ENCODE data around the gene METRN. TPM values are rescaled to one million over a fixed set of nuclear protein-coding genes. Genes with fewer than 3 reads are reported as not detected.

The METRN gene
- total RNA-seq, 1 donor from 2014 or later, result 23.6 TPM

GRCh38 chr16:767743-768235 lies 52.9 kb downstream of the METRN start:
- no peak for FAIRE-seq
- DNase-seq (ENCODE audit: low spot score in 2 of 2), result no peak

GRCh38 chr16:768428-768827 lies 53.5 kb downstream of the METRN start:
- no peak for FAIRE-seq
- DNase-seq (ENCODE audit: low spot score in 2 of 2), result no peak

Other genes starting within 250 kb of the METRN start
- gene CAPN15, start 187.4 kb upstream of the METRN start, total RNA-seq, result 7.3 TPM
- gene PRR35, start 154.7 kb upstream of the METRN start, total RNA-seq, result not detected
- gene NHLRC4, start 148.1 kb upstream of the METRN start, total RNA-seq, result 0.41 TPM
- 16.7 TPM for gene PIGQ, start 145.2 kb upstream of the METRN start, total RNA-seq
- 25.3 TPM for gene RAB40C, start 125.1 kb upstream of the METRN start, total RNA-seq
- gene WFIKKN1, start 84.1 kb upstream of the METRN start, total RNA-seq, result 0.41 TPM
- gene METTL26, start 78.8 kb upstream of the METRN start, total RNA-seq, result 31.8 TPM
- gene MCRIP2, start 73.3 kb upstream of the METRN start, total RNA-seq, result 9.8 TPM
- 8.2 TPM for gene WDR90, start 65.8 kb upstream of the METRN start, total RNA-seq
- 17.9 TPM for gene RHOT2, start 47.0 kb upstream of the METRN start, total RNA-seq
- gene RHBDL1, start 39.4 kb upstream of the METRN start, total RNA-seq, result 2.0 TPM
- gene STUB1, start 34.7 kb upstream of the METRN start, total RNA-seq, result 77.5 TPM
- 10.2 TPM for gene JMJD8, start 30.8 kb upstream of the METRN start, total RNA-seq
- 2.9 TPM for gene WDR24, start 24.7 kb upstream of the METRN start, total RNA-seq
- 4.5 TPM for gene FBXL16, start 9.3 kb upstream of the METRN start, total RNA-seq
- gene ANTKMT, start 6.0 kb downstream of the METRN start, total RNA-seq, result 13.0 TPM
- 4.5 TPM for gene CCDC78, start 11.3 kb downstream of the METRN start, total RNA-seq
- 11.4 TPM for gene HAGHL, start 12.0 kb downstream of the METRN start, total RNA-seq
- 50.1 TPM for gene CIAO3, start 25.9 kb downstream of the METRN start, total RNA-seq
- not detected for gene MSLN, start 45.6 kb downstream of the METRN start, total RNA-seq
- 12.6 TPM for gene RPUSD1, start 73.3 kb downstream of the METRN start, total RNA-seq
- 9.8 TPM for gene CHTF18, start 73.5 kb downstream of the METRN start, total RNA-seq
- not detected for gene GNG13, start 85.6 kb downstream of the METRN start, total RNA-seq